ENCODE data around the gene OSER1. TPM values are rescaled to one million over a fixed set of nuclear protein-coding genes. Genes with fewer than 3 reads are reported as not detected.
A peak's percentile ranks its signal among the peaks of the same experiment; 100 is the strongest.

OSER1 gene
- total and polyA plus RNA-seq, 9 of the 15 experiments (the other 6 are each of a cell fraction or from before 2014, with no cell fraction given), result 15.5 to 57.3 (median 19.9) TPM

- FAIRE-seq (peak; percentile 91), DNase-seq (ENCODE audit: extremely low read depth in 1 of 4, low spot score in 3 of 4) (peak; percentile 64 to 85 (median 66)), ATAC-seq (peak; percentile 91)
- Histone ChIP-seq H3K27me3 (ENCODE audit: control insufficient read depth in 2 of 2, insufficient read depth in 2 of 2, low read length in 2 of 2) (peaks cover 0 to 9% of the 10 kb centered on the region in 2 experiments; a peak in 2 of 5 replicates), H3K4me3 (no peak overlapping the region), H3K9me1 (ENCODE audit: control insufficient read depth, insufficient read depth, low read length) (no peaks in the 10 kb centered on the region), H3K36me3 (ENCODE audit: control insufficient read depth, insufficient read depth, low read length) (no peaks in the 10 kb centered on the region), H3K79me2 (ENCODE audit: control insufficient read depth, insufficient read depth, low read length) (no peaks in the 10 kb centered on the region), H3K9ac (ENCODE audit: insufficient read depth in 1 of 2, low read depth in 2 of 2, low read length in 2 of 2) (no peak overlapping the region), H4K20me1 (replicated peaks; ENCODE audit: control insufficient read depth, insufficient read depth, low read length) (peaks cover 11% of the 10 kb centered on the region), H3K9me3 (replicated peaks; ENCODE audit: control insufficient read depth, insufficient read depth, low read depth, low read length) (no peaks in the 10 kb centered on the region), H3K4me2 (ENCODE audit: insufficient read depth, low read length) (peak overlapping the region; percentile 0; the same call in 1 of the 2 replicates), H2AFZ (ENCODE audit: low read depth, low read length) (peak overlapping the region; percentile 54; the same call in 1 of the 2 replicates), H3K4me1 (replicated peaks in 1 of 2; ENCODE audit: control insufficient read depth in 2 of 2, insufficient read depth in 2 of 2, low read length in 2 of 2) (peaks cover 4 to 11% of the 10 kb centered on the region in 2 experiments; a peak in 4 of 5 replicates), H3K27ac (ENCODE audit: extremely low read depth, low read depth, low read length) (no peak overlapping the region)
- BruUV-seq (replicated peaks), result no TSS peak
- intact Hi-C loops (cut with micrococcal nuclease), result loop anchor here (1.0 to 5.0 kb wide), 4 partner anchors 94 to 515 kb away; partner anchors contain the start of gene FITM2
- ChIA-PET CTCF (ENCODE audit: low intra/inter-chr PET ratio) (interaction anchor here (0.7 to 6.3 kb wide), 11 partner anchors 92 to 650 kb away, joined by 3 to 79 read pairs (median 7); partner anchors contain the start of gene FITM2), POLR2A (interaction anchor here (0.6 to 1.5 kb wide), 3 partner anchors 32 to 47 kb away, joined by 3 to 4 read pairs (median 3); no protein-coding TSS in a partner anchor)
- 7% methylated on average over 11 of the region's 11 CpGs for WGBS (ENCODE audit: insufficient coverage, low coverage, missing lambda C conversion rate)
- in situ Hi-C loops (cut with MboI), result loop anchor here (5.0 to 10.0 kb wide), 3 partner anchors 95 to 387 kb away; partner anchors contain the start of gene FITM2
- TF ChIP-seq TCF7 (IDR thresholded peaks at IDR 0.05; ENCODE audit: borderline replicate concordance), result no peak
- peak; percentile 94 to 96 for TF ChIP-seq RAD21 (CRISPR knock-in tag; conservative IDR thresholded peaks at IDR 0.05 in 1 of 2, IDR thresholded peaks at IDR 0.05 in 1 of 2)
- TF ChIP-seq SMC3 (conservative IDR thresholded peaks at IDR 0.05; ENCODE audit: insufficient read depth, low read depth, low read length), result peak; percentile 93
- TF ChIP-seq RBM22 (IDR thresholded peaks at IDR 0.05; ENCODE audit: low read depth, low read length, poor library complexity, severe bottlenecking), result no peak
- TF ChIP-seq ZNF75A (CRISPR knock-in tag; IDR thresholded peaks at IDR 0.05), result no peak
- no peak for TF ChIP-seq ZNF354B (CRISPR knock-in tag; IDR thresholded peaks at IDR 0.05)
- peak in 1 of 2 experiments; percentile 14; a peak in 1 of 4 replicates for TF ChIP-seq NRF1 (conservative IDR thresholded peaks at IDR 0.05 in 1 of 2, IDR thresholded peaks at IDR 0.05 in 1 of 2)
- no peak for TF ChIP-seq ETS2 (tag; IDR thresholded peaks at IDR 0.05; ENCODE audit: borderline replicate concordance, poor library complexity, severe bottlenecking)
- TF ChIP-seq NCOR1 (IDR thresholded peaks at IDR 0.05), result no peak
- peak; percentile 93 for TF ChIP-seq DEAF1 (CRISPR knock-in tag; IDR thresholded peaks at IDR 0.05)
Measured at GRCh38 chr20:44217342-44218092, 6.9 kb upstream of the OSER1 start.
